MM.1S (cell line): ENCODE results near the gene CCL13.
A peak's percentile ranks its signal among the peaks of the same experiment; 100 is the strongest.

Experiments used
- DNase-seq: peaks from one replicate; pipeline ENCODE4 v3.0.0-alpha.2; 2015
- H2AFZ ChIP-seq: fragments of 300-600 bp; sonication (generic); 2 replicates; pipeline ENCODE4 v1.6.0; 2016; ENCODE audit warnings: antibody characterized with exemption, low read length
- H3F3A ChIP-seq: fragments of 300-600 bp; sonication (generic); 2 replicates; pipeline ENCODE4 v1.6.1; 2016; ENCODE audit warnings: mild to moderate bottlenecking, antibody characterized with exemption, low read length, moderate library complexity, mixed read lengths; ENCODE audit not compliant: insufficient read depth
- H3K27ac ChIP-seq: fragments of 300-600 bp; sonication (generic); 2 replicates; pipeline ENCODE4 v1.5.1; 2016; ENCODE audit warnings: mild to moderate bottlenecking, low read length
- H3K27me3 ChIP-seq: fragments of 300-600 bp; sonication (generic); replicated peaks from 2 replicates; pipeline ENCODE4 v1.6.0; 2016; ENCODE audit warnings: low read length; ENCODE audit not compliant: insufficient read depth
- H3K36me3 ChIP-seq: fragments of 300-600 bp; sonication (generic); replicated peaks from 2 replicates; pipeline ENCODE4 v1.6.1; 2016; ENCODE audit warnings: mild to moderate bottlenecking, low read length, mixed read lengths; ENCODE audit not compliant: insufficient read depth
- H3K4me1 ChIP-seq: fragments of 300-600 bp; sonication (generic); 2 replicates; pipeline ENCODE4 v1.6.1; 2016; ENCODE audit warnings: low read length, mixed read lengths
- H3K4me2 ChIP-seq: fragments of 300-600 bp; sonication (generic); 2 replicates; pipeline ENCODE4 v1.6.0; 2016; ENCODE audit warnings: low read depth, low read length
- H3K4me3 ChIP-seq: fragments of 300-600 bp; sonication (generic); 2 replicates; pipeline ENCODE4 v1.5.1; 2016; ENCODE audit warnings: low read length, mixed read lengths
- H3K79me2 ChIP-seq: fragments of 300-600 bp; sonication (generic); 2 replicates; pipeline ENCODE4 v1.6.1; 2016; ENCODE audit warnings: mixed run types, low read length, mixed read lengths
- H3K9ac ChIP-seq: fragments of 300-600 bp; sonication (generic); 2 replicates; pipeline ENCODE4 v1.6.1; 2016; ENCODE audit warnings: low read length, mixed read lengths
- H3K9me2 ChIP-seq: fragments of 300-600 bp; sonication (generic); replicated peaks from 2 replicates; pipeline ENCODE4 v1.6.1; 2016; ENCODE audit warnings: mild to moderate bottlenecking, low read length, mixed read lengths; ENCODE audit not compliant: insufficient read depth
- H3K9me3 ChIP-seq: fragments of 300-600 bp; sonication (generic); replicated peaks from 2 replicates; pipeline ENCODE4 v1.6.1; 2016; ENCODE audit warnings: mild to moderate bottlenecking, low read length, mixed read lengths; ENCODE audit not compliant: insufficient read depth
- H4K20me1 ChIP-seq: fragments of 300-600 bp; sonication (generic); 2 replicates; pipeline ENCODE4 v1.6.1; 2016; ENCODE audit warnings: mild to moderate bottlenecking, low read length, moderate library complexity, mixed read lengths; ENCODE audit not compliant: insufficient read depth
- EZH2 ChIP-seq: fragments of 300-600 bp; sonication (generic); optimal IDR thresholded peaks from 2 replicates; pipeline ENCODE3; 2017; ENCODE audit warnings: low read depth, mild to moderate bottlenecking, antibody characterized with exemption, low read length, mixed read lengths
- EZH2phosphoT487 ChIP-seq: fragments of 300-600 bp; sonication (generic); IDR thresholded peaks from 2 replicates; pipeline ENCODE4 v1.6.1; 2018; ENCODE audit warnings: antibody characterized with exemption, low read length
- TF ChIP-seq, protein P1 (sequence below): fragments of 300-600 bp; sonication (generic); IDR thresholded peaks from 2 replicates; pipeline ENCODE4 v1.5.1; 2016; ENCODE audit warnings: antibody characterized with exemption, low read length, mixed read lengths

Gene CCL13

DNA sequence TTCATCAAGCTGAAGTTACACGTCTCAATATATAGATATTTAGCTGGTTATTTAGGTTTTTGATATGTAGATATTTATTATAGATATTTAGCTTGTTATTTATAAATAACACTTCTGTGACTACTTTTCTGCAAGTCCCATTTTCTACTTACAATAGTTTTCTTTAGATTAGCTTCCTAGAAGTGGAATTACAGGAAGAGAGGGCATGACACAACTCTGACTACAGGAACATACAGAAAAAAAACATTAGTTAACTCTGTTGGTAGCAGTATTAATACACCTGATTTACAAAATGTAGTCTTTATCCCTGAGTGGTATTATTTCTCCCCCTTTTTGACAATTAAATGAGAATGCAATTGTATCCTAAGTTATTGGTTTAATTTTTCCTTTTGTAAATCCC is 28.0 kb downstream of the CCL13 start:
- no peak for DNase-seq
- Histone ChIP-seq H3K79me2 (peaks cover 4% of the 10 kb centered on the region; the same call in 1 of the 2 replicates), H3K36me3 (no peaks in the 10 kb centered on the region), H3K9me3 (no peaks in the 10 kb centered on the region), H3K27me3 (no peaks in the 10 kb centered on the region), H2AFZ (no peak overlapping the region), H3F3A (peaks cover 74% of the 10 kb centered on the region), H3K4me2 (no peak overlapping the region), H4K20me1 (no peaks in the 10 kb centered on the region), H3K4me1 (peaks cover 95% of the 10 kb centered on the region), H3K27ac (peak overlapping the region; percentile 92; the same call in 1 of the 2 replicates), H3K9me2 (no peaks in the 10 kb centered on the region), H3K9ac (no peak overlapping the region), H3K4me3 (no peak overlapping the region)
- TF ChIP-seq EZH2 (no peak), EZH2phosphoT487 (no peak)
- TF ChIP-seq, protein P1, sequence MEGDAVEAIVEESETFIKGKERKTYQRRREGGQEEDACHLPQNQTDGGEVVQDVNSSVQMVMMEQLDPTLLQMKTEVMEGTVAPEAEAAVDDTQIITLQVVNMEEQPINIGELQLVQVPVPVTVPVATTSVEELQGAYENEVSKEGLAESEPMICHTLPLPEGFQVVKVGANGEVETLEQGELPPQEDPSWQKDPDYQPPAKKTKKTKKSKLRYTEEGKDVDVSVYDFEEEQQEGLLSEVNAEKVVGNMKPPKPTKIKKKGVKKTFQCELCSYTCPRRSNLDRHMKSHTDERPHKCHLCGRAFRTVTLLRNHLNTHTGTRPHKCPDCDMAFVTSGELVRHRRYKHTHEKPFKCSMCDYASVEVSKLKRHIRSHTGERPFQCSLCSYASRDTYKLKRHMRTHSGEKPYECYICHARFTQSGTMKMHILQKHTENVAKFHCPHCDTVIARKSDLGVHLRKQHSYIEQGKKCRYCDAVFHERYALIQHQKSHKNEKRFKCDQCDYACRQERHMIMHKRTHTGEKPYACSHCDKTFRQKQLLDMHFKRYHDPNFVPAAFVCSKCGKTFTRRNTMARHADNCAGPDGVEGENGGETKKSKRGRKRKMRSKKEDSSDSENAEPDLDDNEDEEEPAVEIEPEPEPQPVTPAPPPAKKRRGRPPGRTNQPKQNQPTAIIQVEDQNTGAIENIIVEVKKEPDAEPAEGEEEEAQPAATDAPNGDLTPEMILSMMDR, result no peak

DNA sequence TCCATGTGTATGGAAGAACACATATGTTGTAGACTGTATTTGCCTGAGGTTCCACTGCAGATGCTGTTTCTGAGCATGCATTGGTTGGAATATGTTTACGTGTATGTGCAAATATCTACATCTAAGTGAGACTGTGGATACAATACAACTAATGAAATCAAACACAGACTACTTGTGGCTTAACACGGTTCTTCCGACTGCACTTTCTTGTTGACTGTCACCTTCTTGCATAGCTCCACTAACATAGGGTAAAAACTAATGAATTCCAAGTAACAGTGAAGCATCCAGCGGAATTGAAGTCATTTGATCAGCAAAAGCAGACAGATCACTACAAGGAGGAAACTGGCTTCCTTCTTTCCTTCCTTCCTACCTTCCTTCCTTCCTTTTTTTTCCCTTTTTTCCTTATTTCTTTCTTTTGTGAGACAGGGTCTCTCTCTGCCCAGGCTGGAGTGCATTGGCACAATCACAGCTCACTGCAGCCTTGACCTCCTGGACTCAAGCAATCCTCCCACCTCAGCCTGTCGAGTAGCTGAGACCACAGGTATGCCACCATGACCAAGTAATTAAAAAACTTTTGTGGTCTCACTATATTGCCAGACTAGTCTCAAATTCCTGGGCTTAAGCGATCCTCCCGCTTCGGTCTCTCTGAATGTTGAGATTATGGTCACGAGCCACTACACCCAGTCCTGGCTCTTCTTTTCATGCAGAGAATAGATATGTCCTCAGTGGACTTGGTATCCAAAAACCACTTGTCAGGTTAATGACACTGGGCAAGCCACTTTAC is 28.7 kb downstream of the CCL13 start:
- H4K20me1 ChIP-seq, result no peaks in the 10 kb centered on the region
- peaks cover 4% of the 10 kb centered on the region; the same call in 1 of the 2 replicates for H3K79me2 ChIP-seq
- no peaks in the 10 kb centered on the region for H3K9me2 ChIP-seq
- no peaks in the 10 kb centered on the region for H3K9me3 ChIP-seq
- no peak for TF ChIP-seq EZH2phosphoT487
- TF ChIP-seq, protein P1, result no peak
- TF ChIP-seq EZH2, result no peak
- H3K4me1 ChIP-seq, result peaks cover 95% of the 10 kb centered on the region
- H2AFZ ChIP-seq, result no peak overlapping the region
- H3K4me2 ChIP-seq, result no peak overlapping the region
- DNase-seq, result no peak
- H3K4me3 ChIP-seq, result no peak overlapping the region
- H3K9ac ChIP-seq, result no peak overlapping the region
- H3K36me3 ChIP-seq, result no peaks in the 10 kb centered on the region
- peaks cover 74% of the 10 kb centered on the region for H3F3A ChIP-seq
- no peak overlapping the region for H3K27ac ChIP-seq
- no peaks in the 10 kb centered on the region for H3K27me3 ChIP-seq

DNA sequence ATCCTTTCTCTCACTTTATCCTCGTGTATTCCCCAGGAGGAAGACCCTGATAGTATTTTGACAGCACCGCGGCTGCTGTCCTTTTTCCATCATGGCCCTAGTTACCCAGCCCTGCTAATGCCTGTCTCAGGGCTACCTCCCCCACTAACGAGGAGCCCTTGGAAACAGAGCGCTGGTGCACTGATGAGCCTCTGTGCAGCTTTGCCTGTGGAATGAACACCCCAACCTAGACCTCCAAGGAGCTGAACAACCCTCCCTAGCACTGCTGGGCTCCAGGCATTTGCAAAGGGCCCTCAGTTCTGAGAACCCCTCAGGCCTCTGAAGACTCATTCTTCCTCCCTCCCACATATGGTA is 30.0 kb downstream of the CCL13 start:
- Histone ChIP-seq H3K27me3 (no peaks in the 10 kb centered on the region), H3K4me2 (peak overlapping the region; percentile 54; the same call in 1 of the 2 replicates)

More for the DNA sequence above, 30.0 kb downstream of the CCL13 start:
- Histone ChIP-seq H3K27ac (peak overlapping the region; percentile 92), H3K4me1 (peaks cover 95% of the 10 kb centered on the region), H3K4me3 (no peak overlapping the region), H3K9me2 (no peaks in the 10 kb centered on the region), H2AFZ (no peak overlapping the region), H3F3A (peaks cover 75% of the 10 kb centered on the region), H3K9me3 (no peaks in the 10 kb centered on the region), H4K20me1 (no peaks in the 10 kb centered on the region), H3K9ac (peak overlapping the region; percentile 65; the same call in 1 of the 2 replicates), H3K36me3 (no peaks in the 10 kb centered on the region), H3K79me2 (peaks cover 4% of the 10 kb centered on the region; the same call in 1 of the 2 replicates)
- TF ChIP-seq EZH2phosphoT487, result no peak
- no peak for TF ChIP-seq EZH2
- TF ChIP-seq, protein P1, result no peak
- DNase-seq, result no peak
